Right lobe of liver (tissue), 5 donors: ENCODE results near the gene RBM4. TPM values are rescaled to one million over a fixed set of nuclear protein-coding genes. Genes with fewer than 3 reads are reported as not detected.

Experiments
- small RNA-seq, 2 experiments: library from RNA; depleted of rRNA; stranded (forward); fragments of <200 nt; gene quantifications; one replicate each; pipeline ENCODE3, GENCODE V24; 2016
- total RNA-seq, 6 experiments: library from RNA; depleted of rRNA in 2 of 6; stranded (reverse); fragments of >200 nt in 2 of 6; fragmentation: NEBNext Ultra II Directional in 3 of 6; extraction: Animal tissue kit (Norgen Biotek cat#: 25700) in 3 of 6; gene quantifications; one replicate each; pipeline versions ENCODE4 v1.1.0 to v1.2.4, GENCODE V29; 2016 to 2023
- donor health status: DM: no; HTN: no; CAD: no.
- donor health status: DM: no; HTN: no; CAD: no.
- donor health status: DM: no; HTN: yes; CAD: no.
- donor health status: DM: no; HTN: yes; CAD: no.

RBM4 gene
- total RNA-seq, 6 experiments from 2014 or later, result 40.3 to 57.0 (median 48.4) TPM

Small RNAs within 50 kb of the gene (small RNA-seq; reads per million reads assigned to genes)
- gene RNU4-39P, result 0 reads per million in 2 experiments

Other genes starting within 250 kb of the RBM4 start
- not detected for gene NPAS4, start 217.7 kb upstream of the RBM4 start, total RNA-seq
- 10 to 100 TPM; 17.6 to 34.1 (median 28.6) TPM for gene MRPL11, start 199.9 kb upstream of the RBM4 start, total RNA-seq
- gene PELI3, start 171.8 kb upstream of the RBM4 start, total RNA-seq, result 1 to 10 TPM; 2.0 to 5.3 (median 3.2) TPM
- 10 to 100 TPM; 18.0 to 25.6 (median 22.0) TPM for gene DPP3, start 158.3 kb upstream of the RBM4 start, total RNA-seq
- gene BBS1, start 128.1 kb upstream of the RBM4 start, total RNA-seq, result 10 to 100 TPM in 4 of 6 experiments, 1 to 10 TPM in 2; 6.2 to 18.1 (median 11.2) TPM
- gene ZDHHC24, start 92.7 kb upstream of the RBM4 start, total RNA-seq, result 10 to 100 TPM in 1 of 6 experiments, 1 to 10 TPM in 5; 3.6 to 15.5 (median 5.8) TPM
- gene ACTN3, start 91.8 kb upstream of the RBM4 start, total RNA-seq, result not detected
- 10 to 100 TPM; 35.3 to 54.4 (median 44.7) TPM for gene CTSF, start 70.1 kb upstream of the RBM4 start, total RNA-seq
- gene CCDC87, start 45.6 kb upstream of the RBM4 start, total RNA-seq, result under 1 TPM in 5 of 6 experiments, not detected in 1; 0.07 to 0.37 (median 0.12) TPM
- gene CCS, start 45.5 kb upstream of the RBM4 start, total RNA-seq, result 10 to 100 TPM; 22.6 to 54.2 (median 34.3) TPM
- gene RBM14, start 22.1 kb upstream of the RBM4 start, total RNA-seq, result 10 to 100 TPM; 25.1 to 63.7 (median 27.4) TPM
- 1 to 10 TPM; 3.6 to 9.4 (median 6.9) TPM for gene RBM4B, start 39.2 kb downstream of the RBM4 start, total RNA-seq
- 10 to 100 TPM; 20.7 to 67.1 (median 50.7) TPM for gene SPTBN2, start 90.5 kb downstream of the RBM4 start, total RNA-seq
- gene RCE1, start 204.7 kb downstream of the RBM4 start, total RNA-seq, result 1 to 10 TPM; 3.1 to 7.7 (median 4.5) TPM
- 1 to 10 TPM in 3 of 6 experiments, under 1 TPM in 3; 0.48 to 4.7 (median 1.1) TPM for gene LRFN4, start 218.4 kb downstream of the RBM4 start, total RNA-seq